Measurements from ENCODE around the gene NUDT5. TPM values are rescaled to one million over a fixed set of nuclear protein-coding genes. Genes with fewer than 3 reads are reported as not detected.

NUDT5 gene
- total and polyA plus RNA-seq, 2 of the 13 experiments (the other 11 are each of a cell fraction or from before 2014, with no cell fraction given) = 79.6 to 134 TPM

DNA sequence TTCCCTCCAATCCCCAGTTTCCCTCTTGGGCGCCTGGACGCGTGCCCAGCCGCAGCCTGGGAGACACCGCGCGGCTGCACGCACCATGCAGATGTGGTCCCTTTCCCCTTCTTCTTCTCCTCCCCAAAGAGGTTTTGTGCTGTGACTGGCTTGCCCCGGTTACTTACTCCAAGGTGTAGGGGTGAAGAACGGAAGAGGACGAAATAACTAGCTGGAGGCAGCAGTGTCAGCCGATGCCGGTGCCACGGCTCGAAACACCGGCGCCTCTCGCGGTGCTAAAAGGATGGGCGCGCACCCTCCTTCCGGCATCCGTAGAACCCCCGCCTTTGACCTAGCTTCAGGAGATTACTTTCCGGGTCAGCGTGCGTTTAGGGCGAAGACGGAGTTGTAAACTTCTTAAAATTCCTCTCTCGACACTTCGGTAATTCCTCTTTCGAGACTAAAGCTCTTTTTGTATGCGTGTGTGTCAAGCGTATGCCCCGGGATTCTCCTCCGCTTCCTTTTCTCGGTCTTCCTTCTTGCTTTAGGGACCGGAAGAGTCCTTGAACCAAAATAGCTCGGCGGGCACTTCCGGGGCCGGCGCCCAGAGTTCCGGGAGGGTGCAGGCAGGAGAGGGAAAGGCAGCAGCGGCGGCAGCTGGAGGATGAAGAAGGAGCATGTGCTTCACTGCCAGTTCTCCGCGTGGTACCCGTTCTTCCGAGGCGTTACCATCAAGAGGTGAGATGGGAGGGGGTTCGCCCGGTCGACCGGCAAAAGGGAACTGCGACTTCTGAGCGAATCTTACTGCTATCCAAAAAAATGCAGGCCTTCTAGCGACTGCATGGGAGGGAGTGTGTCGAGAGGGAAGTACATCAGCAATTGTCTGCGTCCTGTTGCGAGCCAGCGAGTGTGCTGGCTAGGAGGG is at the start of gene NUDT5, which contains the start of gene CDC123 (continued):
- TF ChIP-seq, protein P1, sequence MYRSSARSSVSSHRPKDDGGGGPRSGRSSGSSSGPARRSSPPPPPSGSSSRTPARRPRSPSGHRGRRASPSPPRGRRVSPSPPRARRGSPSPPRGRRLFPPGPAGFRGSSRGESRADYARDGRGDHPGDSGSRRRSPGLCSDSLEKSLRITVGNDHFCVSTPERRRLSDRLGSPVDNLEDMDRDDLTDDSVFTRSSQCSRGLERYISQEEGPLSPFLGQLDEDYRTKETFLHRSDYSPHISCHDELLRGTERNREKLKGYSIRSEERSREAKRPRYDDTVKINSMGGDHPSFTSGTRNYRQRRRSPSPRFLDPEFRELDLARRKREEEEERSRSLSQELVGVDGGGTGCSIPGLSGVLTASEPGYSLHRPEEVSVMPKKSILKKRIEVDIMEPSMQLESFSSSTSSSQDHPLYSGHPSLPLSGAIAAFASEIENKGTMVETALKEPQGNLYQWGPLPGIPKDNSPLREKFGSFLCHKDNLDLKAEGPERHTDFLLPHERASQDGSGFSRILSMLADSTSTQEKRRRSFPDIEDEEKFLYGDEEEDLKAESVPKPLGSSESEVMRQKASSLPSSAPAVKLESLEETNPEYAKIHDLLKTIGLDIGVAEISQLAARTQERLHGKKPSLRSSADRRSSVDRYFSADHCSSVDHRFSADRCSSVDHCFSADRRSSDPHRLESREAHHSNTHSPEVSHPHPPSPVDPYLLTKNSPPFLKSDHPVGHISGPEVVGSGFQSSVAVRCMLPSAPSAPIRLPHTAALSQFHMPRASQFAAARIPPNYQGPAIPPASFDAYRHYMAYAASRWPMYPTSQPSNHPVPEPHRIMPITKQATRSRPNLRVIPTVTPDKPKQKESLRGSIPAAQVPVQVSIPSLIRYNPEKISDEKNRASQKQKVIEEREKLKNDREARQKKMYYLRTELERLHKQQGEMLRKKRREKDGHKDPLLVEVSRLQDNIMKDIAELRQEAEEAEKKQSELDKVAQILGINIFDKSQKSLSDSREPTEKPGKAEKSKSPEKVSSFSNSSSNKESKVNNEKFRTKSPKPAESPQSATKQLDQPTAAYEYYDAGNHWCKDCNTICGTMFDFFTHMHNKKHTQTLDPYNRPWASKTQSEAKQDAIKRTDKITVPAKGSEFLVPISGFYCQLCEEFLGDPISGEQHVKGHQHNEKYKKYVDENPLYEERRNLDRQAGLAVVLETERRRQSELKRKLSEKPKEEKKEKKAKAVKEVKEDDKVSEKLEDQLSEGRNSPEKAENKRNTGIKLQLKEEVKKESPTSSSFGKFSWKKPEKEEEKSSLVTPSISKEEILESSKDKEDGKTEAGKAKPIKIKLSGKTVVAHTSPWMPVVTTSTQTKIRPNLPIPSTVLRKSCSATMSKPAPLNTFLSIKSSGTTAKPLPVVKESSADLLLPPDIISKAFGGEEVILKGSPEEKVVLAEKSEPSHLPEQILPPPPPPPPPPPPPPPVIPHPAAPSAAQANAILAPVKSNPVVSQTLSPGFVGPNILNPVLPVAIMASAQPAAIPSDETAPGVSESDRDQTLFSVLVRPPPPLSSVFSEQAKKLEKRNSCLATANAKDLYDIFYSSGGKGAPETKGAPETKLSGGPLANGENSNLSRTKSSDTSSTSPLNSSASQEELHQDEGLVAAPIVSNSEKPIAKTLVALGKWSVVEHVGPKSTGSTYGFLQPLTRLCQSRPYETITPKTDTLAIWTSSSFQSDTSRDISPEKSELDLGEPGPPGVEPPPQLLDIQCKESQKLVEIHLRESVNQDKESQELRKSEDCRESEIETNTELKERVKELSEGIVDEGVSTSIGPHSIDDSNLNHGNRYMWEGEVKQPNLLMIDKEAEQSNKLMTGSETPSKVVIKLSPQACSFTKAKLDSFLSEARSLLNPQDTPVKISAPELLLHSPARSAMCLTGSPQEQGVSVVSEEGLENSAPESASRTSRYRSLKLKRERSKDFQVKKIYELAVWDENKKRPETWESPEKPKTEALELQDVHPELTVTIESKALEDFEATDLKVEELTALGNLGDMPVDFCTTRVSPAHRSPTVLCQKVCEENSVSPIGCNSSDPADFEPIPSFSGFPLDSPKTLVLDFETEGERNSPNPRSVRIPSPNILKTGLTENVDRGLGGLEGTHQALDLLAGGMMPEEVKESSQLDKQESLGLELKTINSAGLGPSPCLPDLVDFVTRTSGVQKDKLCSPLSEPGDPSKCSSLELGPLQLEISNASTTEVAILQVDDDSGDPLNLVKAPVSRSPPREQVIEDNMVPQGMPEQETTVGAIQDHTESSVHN (CRISPR knock-in tag; IDR thresholded peaks at IDR 0.05) = no peak
- TF ChIP-seq RARG (CRISPR knock-in tag; IDR thresholded peaks at IDR 0.05; ENCODE audit: low read depth) = no peak
- no peak for TF ChIP-seq SP140L (CRISPR knock-in tag; IDR thresholded peaks at IDR 0.05; ENCODE audit: borderline replicate concordance)
- TF ChIP-seq ZSCAN12 (CRISPR knock-in tag; IDR thresholded peaks at IDR 0.05) = no peak
- TF ChIP-seq, protein P2, sequence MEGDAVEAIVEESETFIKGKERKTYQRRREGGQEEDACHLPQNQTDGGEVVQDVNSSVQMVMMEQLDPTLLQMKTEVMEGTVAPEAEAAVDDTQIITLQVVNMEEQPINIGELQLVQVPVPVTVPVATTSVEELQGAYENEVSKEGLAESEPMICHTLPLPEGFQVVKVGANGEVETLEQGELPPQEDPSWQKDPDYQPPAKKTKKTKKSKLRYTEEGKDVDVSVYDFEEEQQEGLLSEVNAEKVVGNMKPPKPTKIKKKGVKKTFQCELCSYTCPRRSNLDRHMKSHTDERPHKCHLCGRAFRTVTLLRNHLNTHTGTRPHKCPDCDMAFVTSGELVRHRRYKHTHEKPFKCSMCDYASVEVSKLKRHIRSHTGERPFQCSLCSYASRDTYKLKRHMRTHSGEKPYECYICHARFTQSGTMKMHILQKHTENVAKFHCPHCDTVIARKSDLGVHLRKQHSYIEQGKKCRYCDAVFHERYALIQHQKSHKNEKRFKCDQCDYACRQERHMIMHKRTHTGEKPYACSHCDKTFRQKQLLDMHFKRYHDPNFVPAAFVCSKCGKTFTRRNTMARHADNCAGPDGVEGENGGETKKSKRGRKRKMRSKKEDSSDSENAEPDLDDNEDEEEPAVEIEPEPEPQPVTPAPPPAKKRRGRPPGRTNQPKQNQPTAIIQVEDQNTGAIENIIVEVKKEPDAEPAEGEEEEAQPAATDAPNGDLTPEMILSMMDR (CRISPR knock-in tag; IDR thresholded peaks at IDR 0.05) = peak; percentile 31
- TF ChIP-seq FOXK2 (IDR thresholded peaks at IDR 0.05) = peak; percentile 78
- no peak; the same call in 1 of the 2 replicates for TF ChIP-seq ZNF556 (CRISPR knock-in tag; IDR thresholded peaks at IDR 0.05; ENCODE audit: borderline replicate concordance)
- TF ChIP-seq, protein P3, sequence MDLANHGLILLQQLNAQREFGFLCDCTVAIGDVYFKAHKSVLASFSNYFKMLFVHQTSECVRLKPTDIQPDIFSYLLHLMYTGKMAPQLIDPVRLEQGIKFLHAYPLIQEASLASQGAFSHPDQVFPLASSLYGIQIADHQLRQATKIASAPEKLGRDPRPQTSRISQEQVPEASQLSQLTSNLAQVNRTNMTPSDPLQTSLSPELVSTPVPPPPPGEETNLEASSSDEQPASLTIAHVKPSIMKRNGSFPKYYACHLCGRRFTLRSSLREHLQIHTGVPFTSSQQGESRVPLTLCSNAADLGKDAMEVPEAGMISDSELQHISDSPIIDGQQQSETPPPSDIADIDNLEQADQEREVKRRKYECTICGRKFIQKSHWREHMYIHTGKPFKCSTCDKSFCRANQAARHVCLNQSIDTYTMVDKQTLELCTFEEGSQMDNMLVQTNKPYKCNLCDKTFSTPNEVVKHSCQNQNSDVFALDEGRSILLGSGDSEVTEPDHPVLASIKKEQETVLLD (CRISPR knock-in tag; IDR thresholded peaks at IDR 0.05; ENCODE audit: low read depth) = peak; percentile 45; the same call in 1 of the 2 replicates
- TF ChIP-seq TBX2 (CRISPR knock-in tag; IDR thresholded peaks at IDR 0.05; ENCODE audit: borderline replicate concordance) = peak; percentile 50; the same call in 1 of the 2 replicates
- 0 out of 2 replicates have a peak, but pooled peaks have one; percentile 12 for TF ChIP-seq KDM3A (CRISPR knock-in tag; IDR thresholded peaks at IDR 0.05; ENCODE audit: low read depth)
- TF ChIP-seq, protein P4, sequence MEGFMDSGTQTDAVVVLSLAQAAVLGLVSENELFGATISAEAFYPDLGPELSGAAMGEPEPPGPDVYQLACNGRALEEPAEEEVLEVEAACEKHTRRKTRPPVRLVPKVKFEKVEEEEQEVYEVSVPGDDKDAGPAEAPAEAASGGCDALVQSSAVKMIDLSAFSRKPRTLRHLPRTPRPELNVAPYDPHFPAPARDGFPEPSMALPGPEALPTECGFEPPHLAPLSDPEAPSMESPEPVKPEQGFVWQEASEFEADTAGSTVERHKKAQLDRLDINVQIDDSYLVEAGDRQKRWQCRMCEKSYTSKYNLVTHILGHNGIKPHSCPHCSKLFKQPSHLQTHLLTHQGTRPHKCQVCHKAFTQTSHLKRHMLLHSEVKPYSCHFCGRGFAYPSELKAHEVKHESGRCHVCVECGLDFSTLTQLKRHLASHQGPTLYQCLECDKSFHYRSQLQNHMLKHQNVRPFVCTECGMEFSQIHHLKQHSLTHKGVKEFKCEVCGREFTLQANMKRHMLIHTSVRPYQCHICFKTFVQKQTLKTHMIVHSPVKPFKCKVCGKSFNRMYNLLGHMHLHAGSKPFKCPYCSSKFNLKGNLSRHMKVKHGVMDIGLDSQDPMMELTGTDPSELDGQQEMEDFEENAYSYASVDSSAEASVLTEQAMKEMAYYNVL (CRISPR knock-in tag; IDR thresholded peaks at IDR 0.05; ENCODE audit: borderline replicate concordance) = no peak
- TF ChIP-seq ZNF33A (CRISPR knock-in tag; IDR thresholded peaks at IDR 0.05; ENCODE audit: borderline replicate concordance) = no peak
- no peak for TF ChIP-seq ZNF30 (CRISPR knock-in tag; IDR thresholded peaks at IDR 0.05)
- no peak for TF ChIP-seq MTA3 (CRISPR knock-in tag; IDR thresholded peaks at IDR 0.05)

Data from HepG2 (cell line).